Measurements from ENCODE around the gene ACYP1.

- no peak for TF ChIP-seq POLR2A (IDR thresholded peaks at IDR 0.05)
- TF ChIP-seq, protein P1, sequence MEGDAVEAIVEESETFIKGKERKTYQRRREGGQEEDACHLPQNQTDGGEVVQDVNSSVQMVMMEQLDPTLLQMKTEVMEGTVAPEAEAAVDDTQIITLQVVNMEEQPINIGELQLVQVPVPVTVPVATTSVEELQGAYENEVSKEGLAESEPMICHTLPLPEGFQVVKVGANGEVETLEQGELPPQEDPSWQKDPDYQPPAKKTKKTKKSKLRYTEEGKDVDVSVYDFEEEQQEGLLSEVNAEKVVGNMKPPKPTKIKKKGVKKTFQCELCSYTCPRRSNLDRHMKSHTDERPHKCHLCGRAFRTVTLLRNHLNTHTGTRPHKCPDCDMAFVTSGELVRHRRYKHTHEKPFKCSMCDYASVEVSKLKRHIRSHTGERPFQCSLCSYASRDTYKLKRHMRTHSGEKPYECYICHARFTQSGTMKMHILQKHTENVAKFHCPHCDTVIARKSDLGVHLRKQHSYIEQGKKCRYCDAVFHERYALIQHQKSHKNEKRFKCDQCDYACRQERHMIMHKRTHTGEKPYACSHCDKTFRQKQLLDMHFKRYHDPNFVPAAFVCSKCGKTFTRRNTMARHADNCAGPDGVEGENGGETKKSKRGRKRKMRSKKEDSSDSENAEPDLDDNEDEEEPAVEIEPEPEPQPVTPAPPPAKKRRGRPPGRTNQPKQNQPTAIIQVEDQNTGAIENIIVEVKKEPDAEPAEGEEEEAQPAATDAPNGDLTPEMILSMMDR (IDR thresholded peaks at IDR 0.05), result no peak
Measured at GRCh38 chr14:75044322-75044721, 19.5 kb downstream of the ACYP1 start.

Data from uterus (tissue), 2 donors.